Stimulated activated naive CD4-positive, alpha-beta T cell (primary cell): ENCODE data around the gene OOSP4A.
"Not testable (repeated sequence)": the region's sequence is repeated elsewhere in the genome, so short reads cannot be mapped to it uniquely, and the experiment has no call there.

Experiments
- DNase-seq, 6 experiments: peaks; one replicate each; lab custom pipeline; 2025; lab: John Stamatoyannopoulos, UW

OOSP4A gene

GRCh38 chr11:59981106-59981770, 17.4 kb downstream of the OOSP4A start:
- DNase-seq, result no peak

DNA sequence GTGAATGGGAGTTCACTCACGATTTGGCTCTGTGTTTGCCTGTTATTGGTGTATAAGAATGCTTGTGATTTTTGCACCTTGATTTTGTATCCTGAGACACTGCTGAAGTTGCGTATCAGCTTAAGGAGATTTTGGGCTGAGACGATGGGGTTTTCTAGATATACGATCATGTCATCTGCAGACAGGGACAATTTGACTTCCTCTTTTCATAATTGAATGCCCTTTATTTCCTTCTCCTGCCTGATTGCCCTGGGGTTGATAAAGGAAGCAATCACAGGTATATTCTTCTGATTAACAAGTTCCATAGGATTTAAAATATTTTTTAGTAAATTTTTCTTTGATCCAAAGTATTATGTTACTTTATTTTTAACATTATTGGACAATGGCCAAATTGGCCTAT, 18.2 kb downstream of the OOSP4A start:
- DNase-seq, result not testable (repeated sequence)

GRCh38 chr11:59983212-59983611, 19.4 kb downstream of the OOSP4A start:
- DNase-seq, result no peak

GRCh38 chr11:59984368-59984767, 20.5 kb downstream of the OOSP4A start:
- no peak for DNase-seq

- no peak for DNase-seq
Observed at GRCh38 chr11:59990421-59990820, 26.6 kb downstream of the OOSP4A start.

GRCh38 chr11:59992425-59992824, 28.6 kb downstream of the OOSP4A start:
- DNase-seq, result no peak

DNA sequence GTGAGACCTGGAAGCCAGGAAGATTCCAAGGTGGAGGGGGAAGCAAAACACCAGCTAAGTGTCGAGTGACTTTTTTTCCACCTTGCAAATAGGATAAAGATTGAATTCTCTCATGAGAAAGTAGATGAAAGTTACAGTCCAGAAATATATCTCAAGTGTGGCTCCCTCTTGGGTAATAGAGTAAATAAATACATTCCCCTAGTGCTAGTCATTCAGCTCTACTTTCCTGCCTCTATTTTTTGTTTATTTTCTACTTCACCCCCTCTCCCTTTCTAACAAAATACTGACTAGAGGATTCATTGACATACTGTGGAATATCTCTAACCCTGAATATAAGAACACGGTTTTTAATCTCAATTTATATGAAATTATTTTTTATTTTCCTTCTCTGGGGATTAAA, 34.0 kb downstream of the OOSP4A start:
- DNase-seq, result no peak

DNA sequence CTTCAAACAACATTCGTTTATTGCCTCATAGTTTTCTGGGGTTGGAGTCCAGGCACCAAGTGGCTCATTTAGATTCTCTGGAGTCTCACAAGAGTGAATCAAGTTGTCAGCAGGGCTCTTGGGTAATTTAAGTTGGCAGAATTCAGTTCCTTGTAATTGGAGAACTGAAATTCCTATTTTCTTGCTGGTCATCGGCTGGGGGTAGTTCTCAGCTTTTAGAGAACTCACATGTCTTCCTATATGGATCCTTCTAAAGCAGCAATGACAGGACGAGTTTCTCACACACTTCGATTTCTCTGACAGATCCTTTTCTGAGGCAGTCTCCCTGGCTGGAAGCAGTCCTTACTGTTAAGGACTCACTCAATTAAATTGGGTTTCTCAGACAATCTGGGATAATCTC, 35.9 kb downstream of the OOSP4A start:
- DNase-seq, result no peak

DNA sequence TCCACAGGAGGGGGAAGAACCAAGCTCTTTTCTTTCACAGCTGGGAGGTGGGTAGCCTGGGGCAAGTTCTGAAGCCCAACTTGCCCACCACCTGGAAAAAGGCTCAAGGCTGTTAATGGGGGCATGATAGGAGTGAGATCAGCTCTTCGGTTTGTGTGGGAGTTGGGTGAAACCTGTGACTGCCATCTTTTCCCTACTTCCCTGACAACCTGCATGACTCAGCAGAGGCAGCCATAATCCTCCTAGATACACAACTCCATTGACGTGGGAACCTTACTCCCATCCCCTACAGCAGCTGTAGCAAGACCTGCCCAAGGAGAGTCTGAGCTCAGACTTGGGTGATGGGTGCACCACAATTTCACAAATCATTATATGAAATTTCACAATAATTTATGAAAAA, 39.9 kb downstream of the OOSP4A start:
- DNase-seq, result no peak

- no peak for DNase-seq
Observed at GRCh38 chr11:60005360-60005759, 41.5 kb downstream of the OOSP4A start.

DNA sequence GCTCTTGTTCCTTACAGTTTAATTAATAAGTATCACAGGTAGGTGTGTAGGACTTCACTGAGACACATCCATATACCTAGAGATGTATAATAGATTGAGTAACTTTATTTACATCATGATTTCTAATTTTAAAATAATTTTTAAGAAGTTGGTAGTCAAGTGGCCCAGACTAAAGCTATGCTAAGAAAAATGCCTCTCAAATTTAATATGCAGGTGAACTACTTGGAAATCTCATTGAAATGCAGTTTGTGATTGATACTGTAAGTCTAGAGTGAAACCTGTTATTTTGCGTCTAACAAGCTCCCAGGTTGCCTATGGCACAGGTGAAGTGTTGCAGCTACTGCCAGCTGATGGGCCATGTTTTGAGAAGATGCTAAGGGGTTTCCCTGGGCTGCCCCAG, 53.0 kb downstream of the OOSP4A start, which contains the start of gene OOSP4B:
Gene OOSP4B, plus strand, starts transcription at position 301 of the 400 bp plus-strand sequence.
- DNase-seq, result no peak

GRCh38 chr11:60018058-60018457, 54.2 kb downstream of the OOSP4A start:
- DNase-seq, result no peak
